TTC549 (cell line): ENCODE results near the gene PEX5L.

Experiments
- FAIRE-seq: peaks from 2 replicates; lab custom pipeline; 2012; peaks lifted over from hg19 to GRCh38; lab: Jason Lieb, UNC

Gene PEX5L

DNA sequence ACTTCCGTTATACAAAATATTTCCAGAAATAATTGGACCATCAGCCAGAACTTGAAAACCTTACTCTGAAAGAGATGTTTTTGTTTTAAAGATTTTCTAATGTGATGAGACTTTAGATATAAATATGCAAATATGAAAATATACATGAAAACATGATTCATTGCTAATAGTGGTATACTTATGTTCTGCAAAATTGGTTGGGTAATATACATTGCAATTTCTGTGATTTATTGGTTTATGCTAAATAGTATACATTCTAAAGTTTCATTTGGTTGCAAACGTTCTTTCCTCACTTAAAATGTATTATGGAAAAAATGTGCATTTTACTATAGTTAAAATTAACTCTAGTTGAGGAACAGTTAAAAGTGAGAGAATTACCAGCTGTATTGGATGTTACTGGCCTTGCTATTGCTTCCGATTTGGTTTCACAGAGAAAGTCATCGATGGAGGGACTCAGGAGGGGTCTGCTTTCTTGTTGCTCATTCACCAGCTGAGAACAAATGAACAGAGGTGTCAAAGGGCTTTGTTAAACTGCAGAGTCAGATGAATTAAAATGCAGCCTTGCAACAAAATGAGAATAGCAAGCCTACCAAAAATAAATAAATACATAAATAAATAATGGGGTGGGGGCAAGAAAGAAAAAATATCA, 149.3 kb downstream of the PEX5L start:
- FAIRE-seq, result no peak

DNA sequence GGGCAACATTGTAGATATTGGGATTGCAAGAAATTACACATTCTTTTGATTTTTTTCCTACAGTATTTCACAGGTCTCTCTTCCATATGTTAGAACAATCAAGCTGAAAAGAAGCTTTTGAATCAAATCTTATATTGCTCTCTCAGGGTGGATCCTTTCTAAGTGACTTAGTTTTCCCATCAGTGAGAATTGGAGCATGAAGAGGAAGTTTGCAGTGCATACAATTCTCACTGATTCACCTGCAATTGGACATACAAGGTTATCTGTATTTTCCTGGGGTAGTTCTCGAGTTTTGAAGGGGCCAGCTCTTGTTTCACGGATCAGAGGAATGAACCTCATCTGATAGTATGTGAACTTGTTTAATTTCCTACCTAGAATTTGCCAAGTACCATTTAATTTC, 150.8 kb downstream of the PEX5L start:
- FAIRE-seq, result no peak

DNA sequence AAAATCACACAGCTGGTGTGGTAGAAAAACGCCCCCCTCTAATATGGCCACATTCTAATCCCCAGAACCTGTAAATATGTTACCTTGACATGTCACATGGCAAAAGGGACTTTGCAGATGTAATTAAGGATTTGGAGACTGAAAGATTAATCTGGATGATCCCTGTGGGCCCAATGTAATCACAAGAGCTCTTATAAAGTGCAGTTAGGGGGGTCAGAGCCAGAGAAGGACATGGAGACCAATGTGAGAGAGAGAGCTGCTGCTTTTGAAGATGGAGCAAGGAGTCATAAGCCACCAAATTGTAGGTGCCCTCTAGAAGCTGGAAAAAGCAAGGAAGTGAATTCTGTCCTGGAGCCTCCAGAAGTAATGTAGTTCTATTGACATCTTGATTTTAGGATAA, 152.6 kb downstream of the PEX5L start:
- FAIRE-seq, result no peak

DNA sequence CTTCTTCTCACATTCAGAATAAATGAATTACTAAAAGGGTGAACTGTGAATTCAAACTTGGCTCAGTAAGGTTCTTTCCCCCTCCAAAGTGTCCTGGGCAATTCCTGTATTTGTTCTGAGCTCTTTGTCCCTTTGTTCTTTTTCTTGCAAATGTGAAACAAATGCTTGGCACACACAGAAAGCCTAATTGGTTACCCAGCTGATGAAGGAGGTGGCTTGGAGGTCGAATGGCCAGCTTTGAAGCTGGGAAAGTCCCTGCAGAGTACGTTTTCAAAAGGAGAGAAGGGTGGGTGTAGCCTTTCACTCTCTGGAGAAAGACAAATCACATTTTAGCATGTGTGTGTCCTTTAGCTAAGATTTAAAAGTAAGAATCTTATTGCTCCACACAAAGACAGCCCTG, 154.4 kb downstream of the PEX5L start:
- FAIRE-seq, result no peak

DNA sequence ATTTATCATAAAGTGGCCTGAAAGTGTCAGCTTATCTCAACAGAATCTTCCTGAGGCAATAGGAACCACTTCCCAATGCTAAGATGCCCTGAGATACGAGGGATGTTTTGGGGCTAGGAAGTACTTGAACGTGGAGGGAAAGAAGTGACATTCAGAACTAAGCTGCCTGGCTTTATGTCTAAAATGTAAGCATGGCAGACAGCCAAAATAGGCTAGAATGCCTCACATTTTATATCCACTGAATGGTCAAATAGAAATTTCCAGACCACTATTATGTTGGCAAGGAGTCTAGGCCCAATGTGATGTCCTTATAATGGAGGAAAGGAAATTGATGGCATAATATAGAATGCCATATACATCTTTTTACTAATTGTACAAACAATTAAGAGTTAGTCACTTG, 154.9 kb downstream of the PEX5L start:
- no peak for FAIRE-seq

DNA sequence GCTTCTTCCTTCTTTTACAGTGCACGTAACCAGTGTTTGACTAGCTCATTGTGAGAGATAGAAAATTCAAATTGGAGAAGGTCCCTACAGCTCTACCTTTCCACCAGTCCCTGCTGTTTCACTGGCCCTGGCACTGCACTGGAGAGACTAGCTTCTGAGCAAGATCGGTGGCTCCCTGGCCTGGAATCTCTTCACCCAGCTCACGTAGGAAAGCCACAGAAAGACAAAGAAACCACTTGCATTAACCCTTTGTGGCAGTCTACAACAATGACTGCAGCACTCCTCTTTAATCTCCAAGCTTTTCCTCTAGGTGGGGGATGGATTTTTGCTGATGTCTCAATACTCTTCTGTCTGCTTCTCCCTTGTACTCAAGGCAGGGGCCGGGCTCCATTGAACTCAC, 155.9 kb downstream of the PEX5L start:
- FAIRE-seq, result no peak

DNA sequence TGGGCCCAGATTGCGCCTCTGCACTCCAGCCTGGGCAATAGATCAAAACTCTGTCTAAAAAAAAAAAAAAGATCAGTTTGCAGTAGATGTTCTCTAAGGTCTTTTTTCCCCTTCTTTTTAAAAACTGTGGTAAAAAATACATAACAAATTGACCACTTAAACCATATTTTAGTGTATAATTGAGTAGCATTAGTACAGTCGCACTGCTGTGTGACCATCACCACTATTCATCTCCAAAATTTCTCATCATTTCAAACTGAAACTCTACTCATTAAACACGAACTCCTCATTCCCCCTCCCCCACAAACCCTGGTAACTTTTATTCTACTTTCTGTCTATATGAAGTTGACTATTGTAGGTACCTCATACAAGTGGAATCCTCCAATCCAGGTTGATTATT, 160.3 kb downstream of the PEX5L start:
- FAIRE-seq, result no peak

DNA sequence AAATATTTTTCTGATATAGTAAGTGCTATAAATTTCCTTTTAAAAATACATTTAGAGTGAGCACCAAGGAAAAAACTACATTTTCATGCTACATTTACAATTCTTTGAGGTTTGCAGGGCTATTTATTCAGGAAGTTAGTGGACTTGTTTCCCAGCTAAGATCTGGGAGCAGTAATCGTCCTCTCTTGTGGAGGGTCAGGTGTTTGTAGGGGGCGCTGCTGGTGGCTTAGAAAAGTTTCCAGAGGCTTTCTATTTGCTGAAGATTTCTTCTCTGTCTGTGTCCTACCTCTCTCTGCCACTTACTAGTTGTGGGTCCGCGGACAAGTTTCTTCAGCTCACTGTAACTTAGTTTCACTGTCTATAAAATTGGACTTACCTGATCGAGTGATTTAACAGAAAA, 163.9 kb downstream of the PEX5L start:
- FAIRE-seq, result no peak

DNA sequence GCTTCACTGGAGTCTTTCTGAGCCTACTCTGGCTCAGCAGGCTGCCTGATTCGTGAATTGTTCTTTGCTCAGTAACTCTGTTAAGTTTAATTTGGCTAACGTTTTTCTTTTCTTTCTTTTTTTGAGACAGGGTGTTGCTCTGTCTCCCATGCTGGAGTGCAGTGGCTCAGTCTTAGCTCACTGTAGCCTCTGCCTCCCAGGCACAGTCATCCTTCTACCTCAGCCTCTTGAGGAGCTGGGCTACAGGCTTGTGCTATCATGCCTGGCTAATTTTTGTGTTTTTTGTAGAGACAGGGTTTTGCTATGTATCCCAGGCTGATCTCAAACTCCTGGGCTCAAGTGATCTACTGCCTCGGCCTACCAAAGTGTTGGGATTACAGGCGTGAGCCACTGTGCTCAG, 165.0 kb downstream of the PEX5L start:
- no peak for FAIRE-seq

DNA sequence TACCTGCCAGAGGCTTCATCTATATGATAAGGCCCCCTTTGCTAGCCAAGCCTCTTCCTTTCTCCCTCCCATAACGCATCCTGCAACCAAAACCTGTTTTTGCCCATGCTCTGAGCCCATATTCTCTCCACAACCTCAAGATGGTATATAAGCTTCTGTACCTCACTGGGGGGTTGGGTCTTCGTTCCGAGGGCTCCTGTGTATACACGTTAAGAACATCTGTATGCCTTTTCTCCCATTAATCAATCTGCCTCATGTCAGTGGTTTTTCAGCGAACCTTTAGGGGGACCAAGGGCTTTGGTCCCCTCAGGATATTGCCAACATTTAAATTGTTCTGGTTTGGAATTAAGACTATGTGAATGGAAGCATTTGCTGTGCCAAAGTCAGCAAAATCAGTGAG, 168.0 kb downstream of the PEX5L start:
- FAIRE-seq, result no peak

DNA sequence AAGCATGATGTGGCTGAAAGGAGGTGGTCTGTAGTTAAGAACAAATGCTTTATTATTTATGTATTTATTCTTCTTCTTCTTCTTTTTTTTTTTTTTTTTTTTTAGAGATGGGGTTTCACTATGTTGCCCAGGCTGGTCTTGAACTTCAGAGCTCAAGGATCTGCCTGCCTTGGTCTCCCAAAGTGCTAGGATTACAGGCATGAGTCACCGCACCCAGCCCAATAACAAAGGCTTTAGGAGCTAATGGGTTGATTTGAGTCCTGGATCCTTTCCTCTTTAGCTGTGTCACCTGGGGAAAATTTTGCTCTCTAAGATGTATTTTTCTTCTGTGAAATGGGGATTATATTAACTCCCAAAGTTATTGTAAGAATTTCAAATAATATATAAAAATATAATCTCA, 168.8 kb downstream of the PEX5L start:
- FAIRE-seq, result no peak

DNA sequence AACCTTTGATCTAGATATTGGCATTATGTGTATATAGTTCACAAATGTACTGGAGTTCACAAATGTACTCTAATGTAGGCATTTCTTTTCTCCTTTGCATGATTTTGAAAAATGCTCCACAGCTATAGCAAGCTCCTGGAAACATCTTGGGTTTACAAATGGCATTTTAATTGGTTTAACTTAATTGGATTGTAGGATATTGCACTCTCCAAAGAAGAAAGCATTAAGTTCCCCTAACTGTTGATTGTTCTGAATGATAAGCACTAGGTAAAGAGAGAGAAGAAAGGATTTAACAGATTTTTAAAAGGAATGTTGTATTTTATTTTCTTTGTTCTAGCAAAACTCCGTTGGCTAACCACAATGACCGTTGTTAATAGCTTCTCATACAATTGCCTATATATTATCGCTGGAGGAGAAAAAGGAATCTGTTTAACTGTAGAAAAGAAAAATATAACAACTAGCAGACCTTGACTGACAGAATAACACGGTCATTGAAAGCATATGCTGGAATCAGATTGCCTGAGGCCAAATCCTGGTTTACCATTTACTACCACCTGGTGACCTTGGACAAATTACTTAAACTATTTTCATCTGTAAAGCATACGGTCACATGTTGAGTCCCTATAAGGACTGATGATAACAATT, 170.8 kb downstream of the PEX5L start:
- no peak for FAIRE-seq

DNA sequence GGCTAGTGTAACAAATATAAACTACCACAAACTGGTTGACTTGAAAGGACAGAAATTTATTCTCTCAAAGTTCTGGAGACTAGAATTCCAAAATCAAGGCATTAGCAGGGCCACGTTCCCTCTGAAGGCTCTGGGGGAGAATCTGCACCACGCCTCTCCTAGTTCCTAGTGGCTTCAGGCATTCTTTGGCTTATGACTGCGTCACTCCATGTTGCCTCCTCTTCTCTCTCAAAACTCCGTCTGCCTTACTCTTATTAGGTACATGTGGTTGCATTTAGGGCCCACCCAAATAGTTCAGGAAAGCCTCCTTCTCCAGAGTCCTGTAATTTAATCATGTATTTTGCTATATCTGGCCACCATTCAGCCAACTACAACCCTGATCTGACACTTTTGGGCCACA, 174.8 kb downstream of the PEX5L start:
- FAIRE-seq, result no peak

DNA sequence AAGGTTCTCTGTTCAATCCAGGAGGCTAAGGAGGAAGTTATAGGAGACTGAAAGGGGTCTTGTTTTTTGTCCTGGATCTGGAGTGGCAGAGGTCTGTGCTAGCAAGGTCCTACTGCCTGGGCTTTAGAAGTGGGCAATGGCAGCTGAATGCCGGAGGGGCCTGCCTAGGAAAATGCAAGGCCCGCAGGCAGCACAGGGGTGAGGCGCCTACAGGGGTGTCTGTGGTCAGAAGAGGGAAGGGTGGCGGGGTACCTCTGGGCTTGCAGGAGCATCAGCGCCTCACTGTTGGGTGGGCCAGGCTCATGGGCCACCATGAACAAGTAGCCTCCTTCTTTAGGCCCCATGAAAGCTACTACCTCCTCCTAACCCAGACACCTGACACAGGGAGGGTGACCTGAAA, 175.4 kb downstream of the PEX5L start:
- no peak for FAIRE-seq

DNA sequence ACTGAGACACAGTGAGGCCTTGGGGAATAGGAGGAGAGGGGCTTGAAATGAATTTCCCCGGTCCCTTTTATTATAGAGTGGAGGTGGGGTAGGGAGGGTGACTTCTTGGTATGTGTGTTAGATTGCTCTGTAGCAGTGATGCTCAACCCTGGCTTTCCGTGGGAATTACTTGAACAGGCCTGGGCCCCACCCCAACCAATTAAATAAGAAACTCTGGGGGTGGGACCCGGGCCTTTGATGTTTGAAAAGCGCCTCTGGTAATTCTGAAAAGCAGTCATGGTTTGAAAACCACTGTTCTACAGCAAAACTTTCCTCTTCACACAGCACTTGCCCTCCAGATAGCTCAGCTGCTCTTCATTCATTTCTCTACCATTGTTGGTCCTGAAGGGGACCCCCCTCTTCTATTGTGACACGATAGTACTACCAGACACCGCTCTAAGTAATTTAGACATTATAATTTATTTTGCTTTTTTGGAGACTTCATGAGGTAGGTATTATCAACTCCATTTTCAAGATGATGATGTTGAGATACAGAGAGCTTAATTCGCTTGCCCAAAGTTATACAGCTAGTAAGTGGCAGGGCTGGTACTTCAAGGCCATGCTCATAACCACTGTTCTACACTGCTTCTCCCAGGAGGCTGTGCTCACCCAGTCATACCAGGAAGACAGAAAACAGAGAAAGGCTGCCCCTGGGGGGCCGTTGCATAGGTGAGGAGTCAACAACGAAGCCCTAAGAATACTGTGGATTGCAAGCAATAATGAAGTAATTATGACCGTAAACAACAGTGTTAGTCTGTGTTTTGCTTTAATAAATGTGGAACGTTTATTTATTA, 176.2 kb downstream of the PEX5L start:
- no peak for FAIRE-seq

DNA sequence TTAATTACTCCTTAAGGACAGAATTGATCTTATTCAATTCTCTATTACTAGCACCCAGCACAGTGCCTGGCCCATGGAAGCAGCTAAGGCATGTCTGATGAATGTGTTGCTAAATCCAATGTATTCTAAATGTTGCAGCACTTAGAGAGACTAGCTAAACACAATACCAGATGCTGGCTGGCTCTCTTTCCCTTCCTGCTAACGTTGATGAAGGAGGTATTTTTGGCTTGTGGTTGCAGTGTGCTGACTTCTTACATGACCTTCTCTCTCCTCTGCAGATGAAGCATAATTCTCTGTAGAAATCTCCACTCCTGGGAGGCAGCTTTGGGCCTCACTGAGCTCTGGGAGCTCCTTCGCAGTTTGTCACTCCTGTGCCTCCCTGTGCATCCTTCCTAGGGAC, 183.6 kb downstream of the PEX5L start:
- no peak for FAIRE-seq

DNA sequence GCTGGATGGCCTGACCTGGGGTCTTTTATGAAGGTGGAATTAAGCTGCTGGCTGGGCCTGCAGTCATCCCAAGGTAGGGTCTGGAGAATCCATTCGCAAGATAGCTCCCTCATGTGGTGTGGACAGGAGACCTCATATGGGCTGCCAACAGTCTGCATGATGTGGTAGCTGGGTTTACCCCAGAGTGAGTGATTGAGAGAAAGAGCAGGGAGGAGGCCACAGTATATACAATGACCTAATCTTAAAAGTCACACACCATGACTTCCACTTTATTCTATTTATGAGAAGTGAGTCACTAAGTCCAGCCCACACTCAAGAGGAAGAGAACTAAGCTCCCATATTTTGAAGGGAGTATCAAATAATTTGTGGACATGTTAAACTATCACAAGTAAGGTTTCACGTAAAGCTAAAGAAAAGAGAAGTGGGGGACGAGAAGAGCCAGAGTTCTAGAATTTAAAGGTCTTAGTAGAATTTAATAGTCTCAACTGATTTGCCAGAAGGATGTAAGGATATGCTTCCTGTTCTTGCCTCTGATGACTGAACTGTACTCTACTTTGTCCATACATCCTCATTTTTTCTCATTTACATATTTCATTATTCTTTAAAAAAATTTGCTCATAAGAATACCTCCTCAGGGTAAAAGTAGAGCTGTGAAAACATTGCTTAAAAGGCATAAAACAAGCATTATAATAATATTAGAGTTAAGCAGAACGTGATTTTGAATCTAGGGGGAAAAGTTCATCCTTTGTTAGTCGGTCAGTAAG, 184.4 kb downstream of the PEX5L start:
- FAIRE-seq, result no peak

DNA sequence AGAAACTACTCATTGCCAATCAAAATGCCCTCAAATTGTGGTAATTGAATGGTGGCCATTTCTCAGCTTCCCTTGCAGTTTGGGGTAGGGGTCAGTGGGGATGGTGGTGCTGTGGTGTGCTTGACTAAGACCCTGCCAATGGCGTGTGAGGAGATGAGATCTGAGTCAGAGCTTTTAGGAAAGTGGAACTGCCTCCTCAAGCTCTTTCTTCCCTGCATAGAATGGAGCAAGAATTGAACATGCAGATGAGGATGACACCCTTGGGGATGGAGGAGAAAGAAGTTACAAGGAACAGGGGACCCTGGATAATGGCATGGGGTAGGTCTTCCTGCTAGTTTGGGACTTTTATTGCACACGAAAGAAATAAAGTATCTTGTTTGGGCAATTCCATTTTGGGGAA, 188.0 kb downstream of the PEX5L start:
- FAIRE-seq, result no peak

DNA sequence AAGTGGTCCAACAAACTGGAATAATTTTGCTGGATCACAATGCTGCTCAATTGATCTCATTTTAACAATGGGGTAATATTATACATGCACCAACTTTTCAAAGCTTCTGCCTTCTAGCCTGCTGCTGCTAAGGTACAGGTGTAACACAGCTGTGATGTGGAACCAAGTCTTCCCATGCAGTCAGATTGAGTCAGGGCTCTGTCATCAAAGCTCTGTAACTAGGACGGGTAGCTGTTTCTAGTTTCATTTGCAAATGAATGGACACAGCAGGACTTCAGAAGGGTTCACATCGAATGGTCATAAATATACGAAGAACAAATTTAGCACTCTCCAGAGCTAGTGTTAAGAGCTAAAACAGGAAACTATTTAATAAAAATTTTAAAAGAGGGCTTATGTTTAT, 194.7 kb downstream of the PEX5L start:
- FAIRE-seq, result no peak

DNA sequence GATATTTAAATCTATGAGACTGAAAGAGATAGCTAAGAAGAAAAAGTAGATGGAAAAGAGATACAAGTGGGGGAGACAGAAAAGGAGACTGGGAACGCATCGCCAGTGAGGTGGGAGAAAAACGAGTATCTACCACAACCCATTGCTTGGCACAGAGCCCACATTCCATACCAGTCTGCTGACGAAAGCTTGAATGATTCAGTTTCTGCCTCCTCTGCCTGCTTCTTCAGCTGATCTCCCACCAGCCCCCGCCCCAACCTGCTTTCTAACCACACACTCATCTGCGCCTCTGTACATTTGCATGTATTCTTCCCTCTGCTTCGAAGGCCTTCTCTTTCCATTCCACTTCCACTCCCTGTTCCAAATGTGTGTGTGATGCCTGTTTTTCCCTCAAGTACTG, 195.8 kb downstream of the PEX5L start:
- no peak for FAIRE-seq

DNA sequence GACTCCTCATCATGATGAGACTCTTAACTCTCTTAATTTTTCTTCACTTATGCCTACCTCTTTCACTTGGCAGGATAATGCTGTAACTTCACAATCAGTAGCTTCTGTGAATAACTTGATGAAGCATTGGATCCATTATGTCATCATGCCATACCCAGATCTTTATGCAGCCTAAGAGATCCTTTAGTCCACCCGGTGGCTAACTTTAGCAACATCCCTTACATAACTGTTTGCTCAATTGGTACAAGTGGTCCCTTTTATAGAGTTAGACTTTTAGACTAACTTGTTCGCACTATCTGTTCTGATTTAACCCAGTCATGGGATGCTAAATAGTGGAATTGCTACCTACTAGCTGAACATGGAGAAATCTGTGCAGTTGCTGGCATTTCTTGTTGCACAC, 199.4 kb downstream of the PEX5L start:
- no peak for FAIRE-seq

DNA sequence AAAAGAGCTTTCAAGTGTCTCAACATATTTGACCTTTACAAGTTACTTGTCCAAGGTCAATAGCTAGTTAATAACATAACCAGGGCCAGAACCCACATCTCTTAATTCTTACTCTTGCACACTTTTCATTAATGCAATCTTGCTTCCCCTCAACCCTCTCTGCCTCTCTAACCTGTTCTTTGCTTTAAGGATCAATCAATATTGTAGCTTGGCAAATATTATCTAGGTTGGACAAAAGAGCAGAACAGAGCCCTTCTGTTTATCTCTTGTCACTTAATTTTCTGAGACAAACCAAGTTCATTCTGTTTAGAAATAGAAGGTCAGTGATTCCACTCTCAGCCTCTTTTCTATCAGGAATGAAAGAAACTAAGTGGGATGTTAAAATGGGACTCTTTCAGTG, 203.4 kb downstream of the PEX5L start:
- FAIRE-seq, result no peak

DNA sequence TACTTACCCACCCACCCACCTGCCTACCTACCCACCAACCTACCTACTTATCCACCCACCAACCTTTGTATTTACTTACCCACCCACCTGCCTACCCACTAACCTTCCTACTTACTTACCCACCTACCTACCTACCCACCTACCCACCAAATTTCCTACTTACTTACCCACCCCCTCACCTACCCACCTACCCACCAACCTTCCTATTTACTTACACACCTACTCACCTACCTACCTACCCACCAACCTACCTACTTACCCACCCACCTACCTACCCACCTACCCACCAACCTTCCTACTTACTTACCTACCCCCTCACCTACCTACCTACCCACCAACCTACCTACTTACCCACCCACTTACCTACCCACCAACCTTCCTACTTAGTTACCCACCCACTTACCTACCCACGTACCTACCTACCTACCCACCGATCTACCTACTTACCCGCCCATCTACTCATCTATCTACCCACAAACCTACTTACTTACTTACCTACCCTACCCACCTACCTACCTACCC, 204.3 kb downstream of the PEX5L start:
- FAIRE-seq, result no peak
